Measurements from ENCODE around the gene PLA1A. TPM values are rescaled to one million over a fixed set of nuclear protein-coding genes. Genes with fewer than 3 reads are reported as not detected.

The PLA1A gene
- total RNA-seq, 4 donors from 2014 or later: 0.97 to 9.6 (median 3.2) TPM

DNA sequence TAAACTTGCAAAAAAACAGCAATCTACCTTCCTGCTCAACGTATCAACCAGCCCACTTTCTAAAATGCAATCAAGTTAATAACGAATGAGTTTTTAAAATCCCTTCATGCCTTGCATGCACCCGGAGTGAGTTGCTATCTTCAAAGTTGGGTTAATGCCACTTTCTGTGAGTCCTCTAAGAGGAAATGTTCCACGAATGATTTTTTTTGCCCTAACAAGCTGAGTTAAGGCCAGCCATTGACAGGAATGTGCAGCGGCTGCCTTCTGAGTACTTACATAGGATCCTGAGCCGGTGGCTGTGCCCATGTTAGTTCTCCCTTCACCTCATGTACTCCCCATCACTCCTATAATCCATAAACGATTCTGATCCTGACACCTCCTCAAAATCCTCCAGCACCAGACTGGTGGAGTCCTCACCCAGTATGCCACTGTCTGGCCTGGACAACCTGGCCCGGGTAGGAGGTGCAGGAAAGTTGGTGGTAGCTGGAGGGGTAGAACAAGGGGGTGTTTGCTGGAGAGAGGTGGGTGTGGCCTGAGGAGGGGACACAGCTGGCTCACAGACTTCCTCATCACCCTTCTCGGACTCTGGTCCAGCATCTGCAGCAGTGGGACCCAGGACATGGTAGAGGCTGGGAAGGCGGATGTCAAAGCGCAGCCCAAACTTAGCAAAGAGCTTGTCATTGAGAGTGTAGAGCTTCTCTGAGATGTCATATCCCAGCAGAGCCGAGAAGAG lies 50.3 kb downstream of the PLA1A start:
- H3K9me3 ChIP-seq: no peaks in the 10 kb centered on the region
- no peaks in the 10 kb centered on the region for H3K27me3 ChIP-seq
- no peak overlapping the region for H3K4me3 ChIP-seq
- ATAC-seq (no peak), DNase-seq (no peak)
- intact Hi-C loops (cut with DNase I; ENCODE audit: low total_unique reads): no loop called here
- peaks cover 79 to 93% of the 10 kb centered on the region in 2 donors for H3K4me1 ChIP-seq
- TF ChIP-seq POLR2A (IDR thresholded peaks at IDR 0.05): no peak
- TF ChIP-seq, protein P1, sequence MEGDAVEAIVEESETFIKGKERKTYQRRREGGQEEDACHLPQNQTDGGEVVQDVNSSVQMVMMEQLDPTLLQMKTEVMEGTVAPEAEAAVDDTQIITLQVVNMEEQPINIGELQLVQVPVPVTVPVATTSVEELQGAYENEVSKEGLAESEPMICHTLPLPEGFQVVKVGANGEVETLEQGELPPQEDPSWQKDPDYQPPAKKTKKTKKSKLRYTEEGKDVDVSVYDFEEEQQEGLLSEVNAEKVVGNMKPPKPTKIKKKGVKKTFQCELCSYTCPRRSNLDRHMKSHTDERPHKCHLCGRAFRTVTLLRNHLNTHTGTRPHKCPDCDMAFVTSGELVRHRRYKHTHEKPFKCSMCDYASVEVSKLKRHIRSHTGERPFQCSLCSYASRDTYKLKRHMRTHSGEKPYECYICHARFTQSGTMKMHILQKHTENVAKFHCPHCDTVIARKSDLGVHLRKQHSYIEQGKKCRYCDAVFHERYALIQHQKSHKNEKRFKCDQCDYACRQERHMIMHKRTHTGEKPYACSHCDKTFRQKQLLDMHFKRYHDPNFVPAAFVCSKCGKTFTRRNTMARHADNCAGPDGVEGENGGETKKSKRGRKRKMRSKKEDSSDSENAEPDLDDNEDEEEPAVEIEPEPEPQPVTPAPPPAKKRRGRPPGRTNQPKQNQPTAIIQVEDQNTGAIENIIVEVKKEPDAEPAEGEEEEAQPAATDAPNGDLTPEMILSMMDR (IDR thresholded peaks at IDR 0.05 in 4 of 5, conservative IDR thresholded peaks at IDR 0.05 in 1 of 5): no peak
- in situ Hi-C loops (cut with MboI; ENCODE audit: low sequenced_read_pairs in 4 of 4): no loop called here
- H3K27ac ChIP-seq: peak overlapping the region; percentile 94 to 96 (median 95)
- peaks cover 0 to 4% of the 10 kb centered on the region in 2 donors for H3K36me3 ChIP-seq

DNA sequence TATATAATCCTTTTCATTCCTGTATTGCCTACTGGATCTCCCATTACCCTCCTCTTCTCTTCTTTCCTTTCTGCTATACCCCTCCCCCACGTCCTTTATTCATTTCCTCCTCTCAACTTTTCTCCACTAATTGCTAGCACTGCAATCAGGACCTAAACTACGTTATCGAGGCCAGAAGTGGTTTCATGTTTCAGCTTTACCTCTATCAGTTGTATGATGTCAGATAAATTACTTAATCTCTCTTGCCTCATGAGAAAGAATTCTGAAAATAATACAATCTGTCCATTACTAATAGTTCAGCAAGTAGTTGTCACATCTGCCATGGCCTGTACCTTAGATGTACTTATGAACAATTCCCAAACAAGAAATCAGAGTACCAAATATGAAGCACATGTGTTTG lies 52.1 kb downstream of the PLA1A start:
- no peak for TF ChIP-seq POLR2A (IDR thresholded peaks at IDR 0.05)
- TF ChIP-seq, protein P1 (IDR thresholded peaks at IDR 0.05 in 4 of 5, conservative IDR thresholded peaks at IDR 0.05 in 1 of 5): no peak
- Histone ChIP-seq H3K36me3 (peaks cover 0 to 4% of the 10 kb centered on the region in 2 donors), H3K9me3 (no peaks in the 10 kb centered on the region), H3K27me3 (no peaks in the 10 kb centered on the region), H3K4me3 (no peak overlapping the region), H3K27ac (peak overlapping the region; percentile 94 to 96 (median 95)), H3K4me1 (peaks cover 76 to 79% of the 10 kb centered on the region in 2 donors)
- in situ Hi-C loops (cut with MboI; ENCODE audit: low sequenced_read_pairs in 4 of 4): no loop called here
- ATAC-seq (no peak), DNase-seq (no peak)
- intact Hi-C loops (cut with DNase I; ENCODE audit: low total_unique reads): no loop called here

DNA sequence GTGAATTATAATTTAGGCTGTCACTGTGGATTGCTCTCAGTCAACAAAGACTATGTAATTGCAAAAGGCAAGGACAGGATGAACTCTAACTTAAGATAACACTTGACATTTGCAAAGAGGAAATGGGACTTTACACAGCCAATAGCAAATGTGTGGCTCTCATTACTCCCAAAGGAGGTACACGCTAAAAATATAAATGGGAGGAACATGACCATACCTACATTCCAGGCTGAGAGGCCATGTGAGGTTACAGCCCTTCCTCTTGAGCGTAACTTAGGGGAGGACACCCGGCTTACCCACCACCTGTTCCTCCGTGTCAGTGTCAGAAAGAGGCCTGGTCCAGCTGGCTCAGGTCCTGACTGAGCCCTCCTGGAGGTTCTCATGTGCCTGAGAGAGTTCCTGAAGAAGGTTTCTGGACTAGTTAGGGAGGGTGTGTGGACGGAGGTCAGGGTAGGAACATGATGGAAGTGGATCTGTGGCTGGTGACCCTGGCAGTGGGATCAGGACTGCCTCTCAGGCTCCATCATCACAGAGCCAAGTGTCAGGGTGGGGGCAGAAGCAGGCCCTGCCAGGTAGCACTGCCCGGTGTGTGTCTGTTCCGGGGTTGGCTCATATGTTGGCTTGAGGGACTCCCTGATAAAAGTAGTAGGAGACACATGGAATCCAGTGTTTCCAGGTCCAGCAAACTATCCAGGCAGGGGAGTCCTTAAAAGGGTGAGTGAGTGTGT lies 54.8 kb downstream of the PLA1A start:
- Histone ChIP-seq H3K4me3 (peak overlapping the region in 1 of 4 donors; percentile 2), H3K9me3 (no peaks in the 10 kb centered on the region), H3K27me3 (no peaks in the 10 kb centered on the region), H3K27ac (peak overlapping the region; percentile 94 to 96 (median 95)), H3K4me1 (peaks cover 77 to 82% of the 10 kb centered on the region in 2 donors), H3K36me3 (peaks cover 0 to 10% of the 10 kb centered on the region in 2 donors)
- intact Hi-C loops (cut with DNase I; ENCODE audit: low total_unique reads) (loop anchor here (1.0 kb wide), 1 partner anchor 13 kb away; no protein-coding TSS in a partner anchor), in situ Hi-C loops (cut with MboI; ENCODE audit: low sequenced_read_pairs in 4 of 4) (no loop called here)
- TF ChIP-seq, protein P1 (IDR thresholded peaks at IDR 0.05 in 4 of 5, conservative IDR thresholded peaks at IDR 0.05 in 1 of 5): no peak
- TF ChIP-seq POLR2A (IDR thresholded peaks at IDR 0.05): peak; percentile 38 to 76
- DNase-seq (peak; percentile 94 to 99), ATAC-seq (peak; percentile 91 to 97)

DNA sequence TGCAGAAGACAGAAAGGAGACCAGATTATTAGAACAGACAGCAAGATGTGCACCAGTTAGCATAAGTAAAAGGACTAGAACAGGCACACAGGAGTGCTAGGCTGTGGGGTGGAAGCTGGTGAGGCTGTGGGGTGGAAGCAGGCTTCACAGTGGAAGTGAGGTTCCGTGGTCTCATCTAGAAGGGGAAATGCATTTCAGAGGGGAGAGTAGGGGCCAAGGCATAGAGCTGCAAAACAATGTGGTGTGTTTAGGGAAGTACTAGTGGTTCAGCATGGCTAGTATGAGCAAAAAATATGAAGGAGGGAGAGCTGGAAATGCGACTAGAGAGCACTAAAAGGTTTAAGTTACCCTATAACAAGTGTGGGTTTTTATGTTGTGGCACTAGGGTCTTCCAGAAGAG lies 56.2 kb downstream of the PLA1A start:
- ATAC-seq: no peak
- intact Hi-C loops (cut with DNase I; ENCODE audit: low total_unique reads) (no loop called here), in situ Hi-C loops (cut with MboI; ENCODE audit: low sequenced_read_pairs in 4 of 4) (no loop called here)
- H3K4me3 ChIP-seq: no peak overlapping the region
- peaks cover 0 to 7% of the 10 kb centered on the region in 2 donors for H3K36me3 ChIP-seq
- no peak for TF ChIP-seq POLR2A (IDR thresholded peaks at IDR 0.05)
- no peaks in the 10 kb centered on the region for H3K27me3 ChIP-seq
- no peak for DNase-seq
- H3K27ac ChIP-seq: peak overlapping the region; percentile 94 to 96 (median 95)
- peaks cover 68 to 76% of the 10 kb centered on the region in 2 donors for H3K4me1 ChIP-seq
- no peaks in the 10 kb centered on the region for H3K9me3 ChIP-seq

All from gastrocnemius medialis (tissue), 4 donors.